Gastroesophageal sphincter (tissue), 4 donors: ENCODE measurements around the gene CD4. TPM values are rescaled to one million over a fixed set of nuclear protein-coding genes. Genes with fewer than 3 reads are reported as not detected.

ENCODE experiments used
- ATAC-seq: fragments of 150-250 bp; one replicate; pipeline ENCODE4 v1.9.1; 2016; ENCODE audit warnings: mild to moderate bottlenecking, moderate library complexity
- H3K27ac ChIP-seq, 4 donors: fragments of 200-600 bp; sonication (generic) in 3 of 4; 1 replicate in 3 of 4; 2 replicates in 1 of 4; pipeline ENCODE4 v1.5.1; 2016 to 2019
- H3K27me3 ChIP-seq: fragments of 200-600 bp; sonication (generic); one replicate; pipeline ENCODE4 v1.5.1; 2019
- H3K36me3 ChIP-seq, 2 donors: fragments of 200-600 bp; sonication (generic); one replicate each; pipeline ENCODE4 v1.5.1; 2019; ENCODE audit warnings: control low read depth in 1 of 2
- H3K4me1 ChIP-seq, 3 donors: fragments of 200-600 bp; sonication (generic); 1 replicate in 2 of 3; 2 replicates in 1 of 3; pipeline ENCODE4 v1.5.1; 2016 to 2019; ENCODE audit warnings: control low read depth in 2 of 3
- H3K4me3 ChIP-seq, 2 donors: fragments of 200-600 bp; sonication (generic); one replicate each; pipeline ENCODE4 v1.5.1; 2019; ENCODE audit warnings: mild to moderate bottlenecking in 1 of 2, moderate library complexity in 1 of 2
- H3K9me3 ChIP-seq, 3 donors: fragments of 200-600 bp; sonication (generic); one replicate each; pipeline ENCODE4 v1.5.1; 2017 to 2019; ENCODE audit warnings: control low read depth in 2 of 3
- EP300 ChIP-seq: sonication (generic); formaldehyde crosslinking; IDR thresholded peaks from one replicate; pipeline ENCODE4 v1.6.1; 2017; ENCODE audit warnings: antibody characterized with exemption, mild to moderate bottlenecking
- POLR2A ChIP-seq, 2 donors: fragments of 450-650 bp; IDR thresholded peaks; one replicate each; pipeline ENCODE4 v1.6.1; 2017; ENCODE audit warnings: antibody characterized with exemption in 2 of 2, mild to moderate bottlenecking in 2 of 2, moderate library complexity in 1 of 2
- POLR2AphosphoS5 ChIP-seq: sonication (generic); formaldehyde crosslinking; IDR thresholded peaks from one replicate; pipeline ENCODE4 v1.6.1; 2017; ENCODE audit warnings: antibody characterized with exemption
- WGBS, 2 donors: methylation state at CpG; one replicate each; pipeline ENCODE4 v1.1.5; 2018; ENCODE audit warnings: low coverage in 1 of 2; 5-methylcytosine and 5-hydroxymethylcytosine counted together
- total RNA-seq, 4 donors: library from RNA; depleted of rRNA; stranded (reverse); fragments of >200 nt; gene quantifications; one replicate each; pipeline ENCODE4 v1.1.0, GENCODE V29; 2016
- TF ChIP-seq, protein P1 (sequence below), 4 experiments: fragments of 200-600 bp in 2 of 4; fragments of 450-650 bp in 2 of 4; sonication (generic) in 1 of 4; IDR thresholded peaks; one replicate each; pipeline ENCODE4 v1.5.1; 2017 to 2019; ENCODE audit warnings: antibody characterized with exemption in 4 of 4, mild to moderate bottlenecking in 2 of 4, moderate library complexity in 2 of 4

The CD4 gene
- total RNA-seq, 4 donors from 2014 or later: 2.6 to 15.2 (median 9.1) TPM

DNA sequence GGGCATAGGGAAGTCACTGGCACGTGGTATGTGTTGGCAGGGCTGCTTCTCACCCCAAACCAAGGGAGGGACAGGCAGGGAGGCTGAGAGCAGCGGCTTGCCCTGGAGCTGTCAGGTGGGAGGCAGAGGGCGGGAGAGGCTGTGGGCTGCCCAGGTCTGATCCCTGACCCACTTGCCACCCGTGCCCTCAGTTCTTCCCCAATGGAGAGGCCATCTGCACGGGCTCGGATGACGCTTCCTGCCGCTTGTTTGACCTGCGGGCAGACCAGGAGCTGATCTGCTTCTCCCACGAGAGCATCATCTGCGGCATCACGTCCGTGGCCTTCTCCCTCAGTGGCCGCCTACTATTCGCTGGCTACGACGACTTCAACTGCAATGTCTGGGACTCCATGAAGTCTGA, 56.1 kb downstream of the CD4 start:
- no peaks in the 10 kb centered on the region for H3K4me1 ChIP-seq
- H3K27ac ChIP-seq: no peak overlapping the region
- 80 to 89% methylated on average over 11 to 14 of the region's 17 CpGs for WGBS, 2 donors
- H3K36me3 ChIP-seq: peaks cover 0 to 68% of the 10 kb centered on the region in 2 donors
- H3K9me3 ChIP-seq: no peaks in the 10 kb centered on the region
- no peak overlapping the region for H3K4me3 ChIP-seq
- no peak for ATAC-seq
- TF ChIP-seq, protein P1, sequence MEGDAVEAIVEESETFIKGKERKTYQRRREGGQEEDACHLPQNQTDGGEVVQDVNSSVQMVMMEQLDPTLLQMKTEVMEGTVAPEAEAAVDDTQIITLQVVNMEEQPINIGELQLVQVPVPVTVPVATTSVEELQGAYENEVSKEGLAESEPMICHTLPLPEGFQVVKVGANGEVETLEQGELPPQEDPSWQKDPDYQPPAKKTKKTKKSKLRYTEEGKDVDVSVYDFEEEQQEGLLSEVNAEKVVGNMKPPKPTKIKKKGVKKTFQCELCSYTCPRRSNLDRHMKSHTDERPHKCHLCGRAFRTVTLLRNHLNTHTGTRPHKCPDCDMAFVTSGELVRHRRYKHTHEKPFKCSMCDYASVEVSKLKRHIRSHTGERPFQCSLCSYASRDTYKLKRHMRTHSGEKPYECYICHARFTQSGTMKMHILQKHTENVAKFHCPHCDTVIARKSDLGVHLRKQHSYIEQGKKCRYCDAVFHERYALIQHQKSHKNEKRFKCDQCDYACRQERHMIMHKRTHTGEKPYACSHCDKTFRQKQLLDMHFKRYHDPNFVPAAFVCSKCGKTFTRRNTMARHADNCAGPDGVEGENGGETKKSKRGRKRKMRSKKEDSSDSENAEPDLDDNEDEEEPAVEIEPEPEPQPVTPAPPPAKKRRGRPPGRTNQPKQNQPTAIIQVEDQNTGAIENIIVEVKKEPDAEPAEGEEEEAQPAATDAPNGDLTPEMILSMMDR (IDR thresholded peaks at IDR 0.05): no peak
- no peak for TF ChIP-seq POLR2A (IDR thresholded peaks at IDR 0.05)
- H3K27me3 ChIP-seq: no peaks in the 10 kb centered on the region

- Histone ChIP-seq H3K4me3 (no peak overlapping the region), H3K4me1 (peaks cover 0 to 7% (median 0%) of the 10 kb centered on the region in 3 donors), H3K9me3 (no peaks in the 10 kb centered on the region), H3K36me3 (peaks cover 0 to 66% of the 10 kb centered on the region in 2 donors), H3K27ac (no peak overlapping the region), H3K27me3 (no peaks in the 10 kb centered on the region)
- 65 to 100% methylated on average over 1 to 3 of the region's 7 CpGs for WGBS, 2 donors
- no peak for ATAC-seq
- TF ChIP-seq, protein P1 (IDR thresholded peaks at IDR 0.05): no peak
- TF ChIP-seq EP300 (no peak), POLR2A (IDR thresholded peaks at IDR 0.05) (no peak)
Measured at GRCh38 chr12:6846316-6846869, 57.1 kb downstream of the CD4 start.

GRCh38 chr12:6847676-6848075, 58.3 kb downstream of the CD4 start:
- H3K27me3 ChIP-seq: no peaks in the 10 kb centered on the region
- TF ChIP-seq EP300 (no peak), POLR2A (IDR thresholded peaks at IDR 0.05) (no peak), POLR2AphosphoS5 (no peak)
- TF ChIP-seq, protein P1 (IDR thresholded peaks at IDR 0.05): no peak
- no peak for ATAC-seq
- WGBS, 2 donors: 79 to 94% methylated on average over 2 of the region's 2 CpGs
- H3K4me3 ChIP-seq: no peak overlapping the region
- no peaks in the 10 kb centered on the region for H3K9me3 ChIP-seq
- H3K4me1 ChIP-seq: peaks cover 0 to 8% (median 0%) of the 10 kb centered on the region in 3 donors
- peaks cover 0 to 54% of the 10 kb centered on the region in 2 donors for H3K36me3 ChIP-seq
- H3K27ac ChIP-seq: no peak overlapping the region

DNA sequence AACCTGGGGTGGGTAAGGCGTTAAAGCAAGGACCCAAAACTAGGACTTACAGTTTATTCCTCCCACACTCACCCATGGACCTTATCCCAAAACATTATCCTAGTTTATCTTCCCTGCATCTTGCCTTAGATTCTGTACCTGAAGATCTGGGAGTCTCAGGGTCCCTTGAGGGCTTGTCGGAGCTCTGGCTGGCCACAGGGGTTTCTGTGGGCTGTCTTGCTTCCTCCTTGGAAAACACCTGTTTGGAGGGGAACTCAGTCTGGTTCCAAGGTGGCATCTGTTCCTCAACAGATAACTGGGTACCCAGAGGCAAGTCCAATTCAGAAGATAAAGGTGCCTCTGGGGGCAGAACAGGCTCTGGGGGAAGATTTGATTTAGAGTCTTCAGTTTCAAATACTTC, 60.1 kb downstream of the CD4 start:
- Histone ChIP-seq H3K4me1 (peaks cover 0 to 26% (median 10%) of the 10 kb centered on the region in 3 donors), H3K36me3 (peaks cover 0 to 37% of the 10 kb centered on the region in 2 donors), H3K27ac (no peak overlapping the region), H3K27me3 (no peaks in the 10 kb centered on the region), H3K4me3 (no peak overlapping the region), H3K9me3 (no peaks in the 10 kb centered on the region)
- TF ChIP-seq POLR2AphosphoS5 (no peak), EP300 (no peak), POLR2A (IDR thresholded peaks at IDR 0.05) (no peak)
- TF ChIP-seq, protein P1 (IDR thresholded peaks at IDR 0.05): no peak
- no peak for ATAC-seq
- 90 to 100% methylated on average over 1 to 2 of the region's 2 CpGs for WGBS, 2 donors

DNA sequence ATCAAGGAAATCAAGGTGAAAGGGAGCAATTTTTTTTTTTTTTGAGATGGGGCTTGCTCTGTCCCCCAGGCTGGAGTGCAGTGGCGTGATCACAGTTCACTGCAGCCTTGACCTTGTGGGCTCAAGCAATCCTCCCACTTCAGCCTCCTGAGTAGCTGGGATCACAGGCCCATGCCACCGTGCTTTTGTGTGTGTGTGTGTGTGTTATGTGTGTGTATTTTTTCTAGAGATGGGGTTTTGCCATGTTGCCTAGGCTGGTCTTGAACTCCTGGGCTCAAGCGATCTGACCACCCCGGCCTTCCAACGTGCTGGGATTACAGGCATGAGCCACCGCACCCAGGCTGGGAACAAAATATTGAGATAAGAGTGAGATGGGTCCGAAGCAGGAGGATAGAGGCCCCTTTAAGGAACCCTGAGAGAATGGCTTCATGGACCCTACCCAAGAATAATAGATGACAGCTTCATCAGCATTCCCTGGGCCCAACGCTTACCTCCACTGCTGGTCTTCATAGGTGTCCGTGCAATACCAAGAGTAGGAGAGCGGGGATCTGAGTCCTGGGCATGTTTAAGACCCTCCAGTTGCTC, 60.7 kb downstream of the CD4 start:
- Histone ChIP-seq H3K4me1 (peaks cover 0 to 32% (median 10%) of the 10 kb centered on the region in 3 donors), H3K36me3 (peaks cover 0 to 31% of the 10 kb centered on the region in 2 donors), H3K27me3 (no peaks in the 10 kb centered on the region), H3K4me3 (no peak overlapping the region), H3K9me3 (no peaks in the 10 kb centered on the region), H3K27ac (no peak overlapping the region)
- WGBS, 2 donors: 42 to 66% methylated on average over 3 of the region's 10 CpGs
- ATAC-seq: no peak
- no peak for TF ChIP-seq EP300
- no peak for TF ChIP-seq POLR2AphosphoS5
- no peak for TF ChIP-seq POLR2A (IDR thresholded peaks at IDR 0.05)
- TF ChIP-seq, protein P1 (IDR thresholded peaks at IDR 0.05): no peak
